H9 (cell line): ENCODE measurements around the gene OTOGL. TPM values are rescaled to one million over a fixed set of nuclear protein-coding genes. Genes with fewer than 3 reads are reported as not detected.
A peak's percentile ranks its signal among the peaks of the same experiment; 100 is the strongest.

Experiments
- DNase-seq: peaks from one replicate; pipeline ENCODE4 v3.0.0-alpha.2; 2017
- H2AFZ ChIP-seq: one replicate; pipeline ENCODE4 v1.6.1; 2013; ENCODE audit warnings: mild to moderate bottlenecking, low read length, control low read depth, moderate library complexity
- H2AK5ac ChIP-seq: 2 replicates; pipeline ENCODE4 v1.6.1; 2013; ENCODE audit warnings: low read length, control low read depth, mixed read lengths; ENCODE audit not compliant: insufficient read length
- H2BK120ac ChIP-seq: one replicate; pipeline ENCODE4 v1.6.1; 2013; ENCODE audit warnings: low read depth, mild to moderate bottlenecking, low read length, control low read depth, inconsistent platforms; ENCODE audit not compliant: poor library complexity, severe bottlenecking
- H2BK12ac ChIP-seq: 2 replicates; pipeline ENCODE4 v1.6.1; 2013; ENCODE audit warnings: low read length, control low read depth, mixed read lengths, low read depth; ENCODE audit not compliant: insufficient read length
- H2BK15ac ChIP-seq: 2 replicates; pipeline ENCODE4 v1.6.1; 2013; ENCODE audit warnings: low read depth, low read length, control low read depth
- H2BK20ac ChIP-seq: one replicate; pipeline ENCODE4 v1.6.1; 2013; ENCODE audit warnings: low read depth, mild to moderate bottlenecking, low read length, control low read depth, inconsistent platforms; ENCODE audit not compliant: poor library complexity, severe bottlenecking
- H2BK5ac ChIP-seq: 2 replicates; pipeline ENCODE4 v1.6.1; 2013; ENCODE audit warnings: low read length, control low read depth, mixed read lengths; ENCODE audit not compliant: insufficient read length
- H3K14ac ChIP-seq: 2 replicates; pipeline ENCODE4 v1.6.1; 2013; ENCODE audit warnings: low read length, control low read depth; ENCODE audit not compliant: insufficient read depth
- H3K18ac ChIP-seq: 2 replicates; pipeline ENCODE4 v1.6.1; 2013; ENCODE audit warnings: low read depth, mild to moderate bottlenecking, mixed read lengths, low read length, control low read depth; ENCODE audit not compliant: insufficient read length
- H3K23ac ChIP-seq: 2 replicates; pipeline ENCODE4 v1.6.1; 2013; ENCODE audit warnings: low read length, control low read depth, mixed read lengths, low read depth; ENCODE audit not compliant: insufficient read length
- H3K23me2 ChIP-seq: 2 replicates; pipeline ENCODE4 v1.6.1; 2013; ENCODE audit warnings: low read depth, mild to moderate bottlenecking, mixed read lengths, low read length, control low read depth; ENCODE audit not compliant: insufficient read length, poor library complexity, severe bottlenecking
- H3K27ac ChIP-seq: 2 replicates; pipeline ENCODE4 v1.5.1; 2013; ENCODE audit warnings: low read length, control low read depth, mixed read lengths, low read depth; ENCODE audit not compliant: insufficient read length
- H3K27me3 ChIP-seq: 2 replicates; pipeline ENCODE4 v1.6.1; 2013; ENCODE audit warnings: low read length, control low read depth, inconsistent platforms; ENCODE audit not compliant: insufficient read depth
- H3K4ac ChIP-seq: 2 replicates; pipeline ENCODE4 v1.6.1; 2013; ENCODE audit warnings: low read depth, mild to moderate bottlenecking, control low read depth, inconsistent platforms, low read length, moderate library complexity
- H3K4me1 ChIP-seq: 2 replicates; pipeline ENCODE4 v1.6.1; 2013; ENCODE audit warnings: low read length, control low read depth, inconsistent platforms; ENCODE audit not compliant: insufficient read depth
- H3K4me2 ChIP-seq: 2 replicates; pipeline ENCODE4 v1.6.1; 2013; ENCODE audit warnings: low read length, control low read depth, mixed read lengths; ENCODE audit not compliant: insufficient read length, insufficient read depth
- H3K56ac ChIP-seq: 2 replicates; pipeline ENCODE4 v1.6.1; 2013; ENCODE audit warnings: low read depth, mild to moderate bottlenecking, mixed read lengths, low read length, control low read depth; ENCODE audit not compliant: insufficient read length
- H3K79me1 ChIP-seq: 2 replicates; pipeline ENCODE4 v1.6.1; 2013; ENCODE audit warnings: low read depth, mild to moderate bottlenecking, moderate library complexity, low read length, control low read depth, inconsistent platforms; ENCODE audit not compliant: insufficient read depth, poor library complexity, severe bottlenecking
- H3K79me2 ChIP-seq: 2 replicates; pipeline ENCODE4 v1.6.1; 2013; ENCODE audit warnings: low read length, control low read depth, inconsistent platforms; ENCODE audit not compliant: insufficient read depth
- H3K9ac ChIP-seq: 2 replicates; pipeline ENCODE4 v1.6.1; 2013; ENCODE audit warnings: low read length, control low read depth, mixed read lengths; ENCODE audit not compliant: insufficient read length; ENCODE audit errors: extremely low read depth
- H3K9me3 ChIP-seq: one replicate; pipeline ENCODE4 v1.6.1; 2013; ENCODE audit warnings: low read depth, low read length, inconsistent platforms; ENCODE audit not compliant: control insufficient read depth
- H3T11ph ChIP-seq: one replicate; pipeline ENCODE4 v1.6.1; 2013; ENCODE audit warnings: mild to moderate bottlenecking, low read length, control low read depth, inconsistent platforms
- H4K20me1 ChIP-seq: one replicate; pipeline ENCODE4 v1.6.1; 2013; ENCODE audit not compliant: control insufficient read depth, insufficient read length, insufficient read depth
- H4K5ac ChIP-seq: 2 replicates; pipeline ENCODE4 v1.6.1; 2013; ENCODE audit warnings: low read depth, mild to moderate bottlenecking, mixed read lengths, low read length, control low read depth; ENCODE audit not compliant: insufficient read length
- H4K8ac ChIP-seq: replicated peaks from 2 replicates; pipeline ENCODE4 v1.6.1; 2013; ENCODE audit warnings: low read length, control low read depth, mixed read lengths, low read depth; ENCODE audit not compliant: insufficient read length
- H4K91ac ChIP-seq: 2 replicates; pipeline ENCODE4 v1.6.1; 2013; ENCODE audit warnings: low read depth, mild to moderate bottlenecking, moderate library complexity, mixed read lengths, low read length, control low read depth; ENCODE audit not compliant: insufficient read length
- H3K27ac Mint-ChIP-seq, 3 experiments: 2 replicates in 2 of 3; 3 replicates in 1 of 3; pipeline ENCODE4 v1.8.0; 2020 to 2021; ENCODE audit warnings: mixed read lengths in 3 of 3, mild to moderate bottlenecking in 1 of 3, moderate library complexity in 1 of 3
- H3K27me3 Mint-ChIP-seq: 2 replicates; pipeline ENCODE4 v1.8.0; 2021; ENCODE audit warnings: low read depth, mild to moderate bottlenecking, moderate library complexity, mixed read lengths
- H3K36me3 Mint-ChIP-seq, 3 experiments: 2 replicates in 2 of 3; 3 replicates in 1 of 3; pipeline ENCODE4 v1.8.0; 2020 to 2021; ENCODE audit warnings: low read depth in 3 of 3, mixed read lengths in 3 of 3; ENCODE audit not compliant: insufficient read depth in 1 of 3
- H3K4me1 Mint-ChIP-seq, 2 experiments: 2 replicates each; pipeline ENCODE4 v1.8.0; 2020; ENCODE audit warnings: mixed read lengths in 2 of 2
- H3K4me3 Mint-ChIP-seq, 2 experiments: 2 replicates in 1 of 2; 3 replicates in 1 of 2; pipeline ENCODE4 v1.8.0; 2020 to 2021; ENCODE audit warnings: mild to moderate bottlenecking in 2 of 2, mixed read lengths in 2 of 2, moderate library complexity in 1 of 2
- H3K9me3 Mint-ChIP-seq, 2 experiments: 2 replicates in 1 of 2; 3 replicates in 1 of 2; pipeline ENCODE4 v1.8.0; 2020; ENCODE audit warnings: mild to moderate bottlenecking in 2 of 2, mixed read lengths in 2 of 2, moderate library complexity in 1 of 2
- CTCF ChIP-seq: fragments of 200-600 bp; sonication (generic); conservative IDR thresholded peaks from 3 replicates; pipeline ENCODE4 v1.8.0; 2021; ENCODE audit warnings: antibody characterized with exemption, mild to moderate bottlenecking
- WGBS: extraction: QIAGEN DNeasy Blood & Tissue Kit; methylation state at CpG from one replicate; pipeline ENCODE4 v1.1.7; 2013; ENCODE audit warnings: missing lambda C conversion rate, low lambda C conversion rate, mixed read lengths; ENCODE audit not compliant: insufficient read length; ENCODE audit errors: extremely low coverage; 5-methylcytosine and 5-hydroxymethylcytosine counted together
- total RNA-seq: library from RNA; stranded (reverse); gene quantifications from 2 replicates; pipeline ENCODE4 v1.2.1, GENCODE V29; 2021

Gene OTOGL
- total RNA-seq, 1 experiment from 2014 or later = 0.11 TPM

GRCh38 chr12:80269803-80270552 lies 170.6 kb downstream of the OTOGL start:
- H4K8ac ChIP-seq = no peak overlapping the region
- Mint-ChIP-seq H3K36me3 (no peaks in the 10 kb centered on the region), H3K4me3 (no peak overlapping the region), H3K27me3 (no peaks in the 10 kb centered on the region), H3K4me1 (peaks cover under 1% of the 10 kb centered on the region in 2 experiments; a peak in 1 of 4 replicates), H3K27ac (no peak overlapping the region), H3K9me3 (no peaks in the 10 kb centered on the region)
- no peak overlapping the region for H3K23ac ChIP-seq
- no peak overlapping the region for H3K56ac ChIP-seq
- H2BK12ac ChIP-seq = no peak overlapping the region
- no peaks in the 10 kb centered on the region for H3K23me2 ChIP-seq
- no peak for DNase-seq
- H3K27me3 ChIP-seq = no peaks in the 10 kb centered on the region
- H2BK120ac ChIP-seq = no peak overlapping the region
- no peak overlapping the region for H3K4ac ChIP-seq
- H3K9ac ChIP-seq = no peak overlapping the region
- no peaks in the 10 kb centered on the region for H3K9me3 ChIP-seq
- TF ChIP-seq CTCF = peak; percentile 81
- no peak overlapping the region for H4K5ac ChIP-seq
- H4K20me1 ChIP-seq = no peaks in the 10 kb centered on the region
- H3K18ac ChIP-seq = no peak overlapping the region
- H4K91ac ChIP-seq = no peak overlapping the region
- no CpG with 5 or more reads among the region's 5 CpGs for WGBS
- no peak overlapping the region for H2BK20ac ChIP-seq
- no peak overlapping the region for H3K14ac ChIP-seq
- no peak overlapping the region for H2AK5ac ChIP-seq
- no peak overlapping the region for H2BK15ac ChIP-seq
- H2BK5ac ChIP-seq = no peak overlapping the region
- H2AFZ ChIP-seq = no peak overlapping the region
- no peak overlapping the region for H3K4me2 ChIP-seq
- no peaks in the 10 kb centered on the region for H3K4me1 ChIP-seq
- H3K79me2 ChIP-seq = no peaks in the 10 kb centered on the region
- no peak overlapping the region for H3K27ac ChIP-seq
- no peaks in the 10 kb centered on the region for H3K79me1 ChIP-seq
- H3T11ph ChIP-seq = no peak overlapping the region
